Smooth muscle cell (in vitro differentiated cells): ENCODE results near the gene RTN4R. TPM values are rescaled to one million over a fixed set of nuclear protein-coding genes. Genes with fewer than 3 reads are reported as not detected.
A peak's percentile ranks its signal among the peaks of the same experiment; 100 is the strongest.

Experiments used
- DNase-seq: peaks from one replicate; lab custom pipeline; 2025; ENCODE audit not compliant: unreplicated experiment; lab: John Stamatoyannopoulos, UW
- H2AFZ ChIP-seq: fragments of 200-600 bp; sonication (generic); 2 replicates; pipeline ENCODE4 v1.6.0; 2016; ENCODE audit warnings: antibody characterized with exemption, low read depth, mild to moderate bottlenecking
- H3F3A ChIP-seq: fragments of 200-600 bp; sonication (generic); 2 replicates; pipeline ENCODE4 v1.6.0; 2017; ENCODE audit warnings: antibody characterized with exemption, low read depth
- H3K27ac ChIP-seq: fragments of 200-600 bp; sonication (generic); 2 replicates; pipeline ENCODE4 v1.5.1; 2016; ENCODE audit warnings: low read depth, mild to moderate bottlenecking
- H3K27me3 ChIP-seq: fragments of 200-600 bp; sonication (generic); 2 replicates; pipeline ENCODE4 v1.6.1; 2016; ENCODE audit warnings: low read depth, mild to moderate bottlenecking
- H3K36me3 ChIP-seq: fragments of 200-600 bp; sonication (generic); 2 replicates; pipeline ENCODE4 v1.5.1; 2016; ENCODE audit warnings: low read depth
- H3K4me1 ChIP-seq: fragments of 200-600 bp; sonication (generic); 2 replicates; pipeline ENCODE4 v1.5.1; 2016; ENCODE audit warnings: low read depth
- H3K4me2 ChIP-seq: fragments of 200-600 bp; sonication (generic); 2 replicates; pipeline ENCODE4 v1.6.0; 2016; ENCODE audit warnings: mild to moderate bottlenecking
- H3K4me3 ChIP-seq: fragments of 200-600 bp; sonication (generic); 2 replicates; pipeline ENCODE4 v1.5.1; 2016; ENCODE audit warnings: mild to moderate bottlenecking
- H3K79me2 ChIP-seq: fragments of 200-600 bp; sonication (generic); 2 replicates; pipeline ENCODE4 v1.6.0; 2016; ENCODE audit warnings: low read depth, mild to moderate bottlenecking
- H3K9ac ChIP-seq: fragments of 200-600 bp; sonication (generic); 2 replicates; pipeline ENCODE4 v1.6.0; 2016; ENCODE audit warnings: low read depth
- H3K9me3 ChIP-seq: fragments of 200-600 bp; sonication (generic); replicated peaks from 2 replicates; pipeline ENCODE4 v1.5.1; 2016; ENCODE audit warnings: low read depth
- H4K20me1 ChIP-seq: fragments of 200-600 bp; sonication (generic); 2 replicates; pipeline ENCODE4 v1.6.0; 2016; ENCODE audit warnings: low read depth
- CTCF ChIP-seq: fragments of 200-600 bp; sonication (generic); IDR thresholded peaks from 2 replicates; pipeline ENCODE4 v1.5.1; 2017; ENCODE audit warnings: borderline replicate concordance, mild to moderate bottlenecking, antibody characterized with exemption; ENCODE audit not compliant: insufficient read depth, poor library complexity, severe bottlenecking
- WGBS: methylation state at CpG from one replicate; pipeline ENCODE4 v1.1.7; 2016; ENCODE audit warnings: low lambda C conversion rate; 5-methylcytosine and 5-hydroxymethylcytosine counted together
- polyA plus RNA-seq: library from polyadenylated mRNA; unstranded; fragments of >200 nt; fragmentation: Nextera tagmentation; extraction: Ambion mirVana; gene quantifications from 2 replicates; pipeline ENCODE4 v1.2.1, GENCODE V29; 2016
- total RNA-seq: library from RNA; depleted of rRNA; stranded (reverse); fragments of >200 nt; gene quantifications from 2 replicates; pipeline ENCODE4 v1.2.3, GENCODE V29; 2014

The RTN4R gene
- total and polyA plus RNA-seq, 2 experiments from 2014 or later, result 1.8 to 4.7 TPM

DNA sequence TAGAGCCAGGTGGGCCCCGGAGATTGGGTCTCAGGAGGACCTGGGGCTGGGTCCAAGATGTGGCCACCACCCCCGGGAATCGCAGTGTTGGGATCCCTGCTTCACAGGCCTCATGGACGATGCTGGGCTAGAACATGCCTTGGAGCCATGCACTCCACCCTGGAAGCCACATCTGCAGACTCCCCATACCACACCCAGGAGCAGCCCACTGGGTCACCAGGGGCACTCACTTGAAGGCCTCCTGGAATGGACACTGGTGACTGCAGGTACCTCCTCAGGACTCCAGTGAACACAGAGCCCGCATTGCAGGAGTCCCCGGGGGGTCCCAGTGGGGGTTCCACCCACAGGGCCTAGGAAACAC, 25.0 kb downstream of the RTN4R start:
- Histone ChIP-seq H3K36me3 (no peaks in the 10 kb centered on the region), H3K4me1 (peaks cover 31% of the 10 kb centered on the region), H3K4me3 (no peak overlapping the region), H4K20me1 (no peaks in the 10 kb centered on the region), H3K79me2 (no peaks in the 10 kb centered on the region), H3K9ac (no peak overlapping the region), H3K27me3 (no peaks in the 10 kb centered on the region), H3F3A (no peaks in the 10 kb centered on the region), H3K9me3 (no peaks in the 10 kb centered on the region), H3K27ac (no peak overlapping the region), H2AFZ (no peak overlapping the region), H3K4me2 (peak overlapping the region; percentile 41)
- no peak for DNase-seq
- no peak for TF ChIP-seq CTCF
- WGBS, result 92% methylated on average over 6 of the region's 6 CpGs

DNA sequence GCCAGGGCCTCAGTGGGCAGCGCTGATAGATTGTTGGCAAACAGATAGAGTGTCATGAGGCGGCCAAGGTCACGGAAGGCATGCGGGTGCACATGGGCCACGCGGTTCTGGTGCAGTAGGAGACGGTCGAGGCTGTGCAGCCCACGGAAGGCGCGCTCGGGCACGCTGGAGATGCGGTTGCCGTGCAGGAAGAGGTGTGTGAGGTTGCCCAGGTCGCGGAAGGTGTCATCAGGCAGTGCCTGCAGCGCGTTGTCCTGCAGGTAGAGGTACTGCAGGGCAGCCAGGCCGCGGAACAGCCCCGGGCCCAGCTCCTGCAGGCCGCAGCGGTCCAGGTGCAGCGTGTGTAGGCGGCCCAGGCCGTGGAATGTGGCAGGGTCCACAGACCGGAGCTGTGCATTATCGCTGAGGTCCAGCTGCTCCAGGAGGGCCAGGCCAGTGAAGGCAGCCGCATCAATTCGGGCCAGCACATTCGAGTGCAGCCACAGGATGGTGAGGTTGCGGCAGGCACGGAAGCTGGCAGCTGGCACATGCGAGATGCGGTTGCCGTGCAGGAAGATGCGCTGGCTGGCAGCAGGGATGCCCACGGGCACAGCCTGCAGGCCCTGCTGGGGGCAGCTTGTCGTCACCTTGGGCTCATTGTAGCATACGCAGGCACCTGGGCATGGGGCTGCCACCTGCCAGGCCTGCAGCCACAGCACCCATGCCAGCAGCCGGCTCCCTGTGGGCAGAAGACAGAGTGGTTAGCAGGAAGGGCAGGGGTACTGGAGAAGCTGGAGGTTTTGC, 25.5 kb downstream of the RTN4R start:
- Histone ChIP-seq H3K27me3 (no peaks in the 10 kb centered on the region), H3K4me3 (no peak overlapping the region), H2AFZ (no peak overlapping the region), H4K20me1 (no peaks in the 10 kb centered on the region), H3K9ac (no peak overlapping the region), H3K36me3 (no peaks in the 10 kb centered on the region), H3K4me2 (no peak overlapping the region), H3F3A (no peaks in the 10 kb centered on the region), H3K9me3 (no peaks in the 10 kb centered on the region), H3K27ac (no peak overlapping the region), H3K4me1 (peaks cover 31% of the 10 kb centered on the region), H3K79me2 (no peaks in the 10 kb centered on the region)
- DNase-seq, result no peak
- TF ChIP-seq CTCF, result no peak
- WGBS, result 98% methylated on average over 42 of the region's 42 CpGs

DNA sequence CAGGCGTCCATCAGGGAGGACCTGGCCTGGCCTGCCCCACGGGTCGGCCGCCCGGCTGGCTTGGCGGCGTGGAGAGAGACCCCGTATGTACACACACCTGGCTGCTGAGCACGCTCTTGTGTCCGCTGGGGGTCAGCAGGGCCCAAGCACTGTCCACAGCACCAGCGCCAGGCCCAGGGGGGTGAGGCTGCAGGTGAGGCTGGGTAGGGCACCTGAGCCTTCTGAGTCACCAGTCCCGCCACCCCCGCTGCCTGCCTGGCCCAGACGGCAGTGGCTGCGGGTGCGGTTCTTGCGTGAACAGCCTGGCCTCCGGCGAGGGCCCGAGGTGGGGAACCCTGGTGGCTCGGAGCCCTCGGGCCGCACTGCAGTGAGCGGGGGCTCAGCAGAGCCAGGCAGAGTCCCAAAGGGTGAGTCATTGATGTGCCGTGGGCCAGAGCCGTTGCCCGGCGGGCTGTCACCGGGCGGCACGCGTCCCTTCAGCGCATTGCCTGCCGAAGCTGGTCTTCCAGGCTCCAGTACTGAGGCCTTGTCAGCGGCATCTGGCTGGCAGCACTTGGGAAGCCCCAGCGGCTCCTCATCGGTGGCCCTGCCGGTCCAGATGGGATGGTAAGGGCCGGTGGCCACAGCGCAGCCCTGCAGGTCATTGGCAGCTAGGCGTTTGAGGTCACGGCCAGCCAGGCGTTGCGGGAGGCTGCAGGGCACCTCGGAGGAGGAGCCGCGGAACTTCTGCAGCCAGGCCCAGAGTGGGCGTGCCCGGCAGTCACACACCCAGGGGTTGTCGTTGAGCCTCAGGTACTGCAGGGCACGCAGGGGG, 26.3 kb downstream of the RTN4R start:
- H3K27ac ChIP-seq, result no peak overlapping the region
- no peak overlapping the region for H3K4me3 ChIP-seq
- H3K9ac ChIP-seq, result no peak overlapping the region
- no peak overlapping the region for H3K4me2 ChIP-seq
- no peaks in the 10 kb centered on the region for H3K27me3 ChIP-seq
- no peaks in the 10 kb centered on the region for H3K36me3 ChIP-seq
- H2AFZ ChIP-seq, result no peak overlapping the region
- no peaks in the 10 kb centered on the region for H3K9me3 ChIP-seq
- no peaks in the 10 kb centered on the region for H4K20me1 ChIP-seq
- H3K4me1 ChIP-seq, result peaks cover 29% of the 10 kb centered on the region
- 91% methylated on average over 51 of the region's 51 CpGs for WGBS
- H3F3A ChIP-seq, result no peaks in the 10 kb centered on the region
- no peak for DNase-seq
- TF ChIP-seq CTCF, result no peak
- H3K79me2 ChIP-seq, result no peaks in the 10 kb centered on the region
